BE2C (cell line): ENCODE measurements around the gene CEP83.
"Not testable (repeated sequence)": the region's sequence is repeated elsewhere in the genome, so short reads cannot be mapped to it uniquely, and the experiment has no call there.

Experiments
- DNase-seq: peaks from one replicate; pipeline ENCODE4 v3.0.0-alpha.2; 2020
- H3K27me3 ChIP-seq: fragments of 250-450 bp; sonication (Bioruptor Pico); 2 replicates; pipeline ENCODE4 v1.5.1; 2020; ENCODE audit warnings: mild to moderate bottlenecking
- H3K36me3 ChIP-seq: fragments of 250-450 bp; sonication (Bioruptor Pico); 2 replicates; pipeline ENCODE4 v1.5.1; 2020; ENCODE audit warnings: mild to moderate bottlenecking
- H3K4me1 ChIP-seq: fragments of 250-450 bp; sonication (Bioruptor Pico); 2 replicates; pipeline ENCODE4 v1.5.1; 2020
- H3K4me3 ChIP-seq: 2 replicates; pipeline ENCODE4 v1.5.1; 2011; ENCODE audit warnings: low read depth, low read length
- H3K9me3 ChIP-seq: fragments of 250-450 bp; sonication (Bioruptor Pico); 2 replicates; pipeline ENCODE4 v1.5.1; 2020
- CTCF ChIP-seq: IDR thresholded peaks from 2 replicates; pipeline ENCODE4 v1.5.1; 2012; ENCODE audit warnings: mild to moderate bottlenecking, low read depth, low read length

Gene CEP83

GRCh38 chr12:94481734-94482133 is 22.1 kb upstream of the CEP83 start:
- H3K4me3 ChIP-seq = no peak overlapping the region
- H3K9me3 ChIP-seq = no peaks in the 10 kb centered on the region
- DNase-seq = no peak
- H3K36me3 ChIP-seq = no peaks in the 10 kb centered on the region
- TF ChIP-seq CTCF = no peak
- no peaks in the 10 kb centered on the region for H3K4me1 ChIP-seq
- no peaks in the 10 kb centered on the region for H3K27me3 ChIP-seq

GRCh38 chr12:94469522-94469921 is 9.9 kb upstream of the CEP83 start:
- no peaks in the 10 kb centered on the region for H3K36me3 ChIP-seq
- TF ChIP-seq CTCF = no peak
- H3K4me3 ChIP-seq = no peak overlapping the region
- no peak for DNase-seq
- H3K4me1 ChIP-seq = no peaks in the 10 kb centered on the region
- H3K9me3 ChIP-seq = no peaks in the 10 kb centered on the region
- peaks cover 18% of the 10 kb centered on the region for H3K27me3 ChIP-seq

GRCh38 chr12:94460616-94460959 is 921 bp upstream of the CEP83 start:
- no peak for TF ChIP-seq CTCF
- DNase-seq = no peak
- Histone ChIP-seq H3K4me3 (peak overlapping the region; percentile 92), H3K36me3 (no peaks in the 10 kb centered on the region), H3K27me3 (0 out of 2 replicates have a peak, but pooled peaks cover 2% of the 10 kb centered on the region), H3K4me1 (no peaks in the 10 kb centered on the region), H3K9me3 (no peaks in the 10 kb centered on the region)

- no peak for DNase-seq
- Histone ChIP-seq H3K4me1 (no peaks in the 10 kb centered on the region), H3K36me3 (peaks cover 4% of the 10 kb centered on the region), H3K27me3 (0 out of 2 replicates have a peak, but pooled peaks cover 2% of the 10 kb centered on the region), H3K4me3 (peak overlapping the region; percentile 92), H3K9me3 (no peaks in the 10 kb centered on the region)
- TF ChIP-seq CTCF = no peak
Measured at GRCh38 chr12:94458877-94459727, 565 bp downstream of the CEP83 start.

GRCh38 chr12:94457311-94457710 is 2.4 kb downstream of the CEP83 start:
- no peak for DNase-seq
- Histone ChIP-seq H3K9me3 (no peaks in the 10 kb centered on the region), H3K27me3 (0 out of 2 replicates have a peak, but pooled peaks cover 1% of the 10 kb centered on the region), H3K4me3 (no peak overlapping the region), H3K4me1 (no peaks in the 10 kb centered on the region), H3K36me3 (peaks cover 9% of the 10 kb centered on the region)
- TF ChIP-seq CTCF = no peak

- DNase-seq, H3K36me3 ChIP-seq, H3K4me3 ChIP-seq, H3K4me1 ChIP-seq, H3K9me3 ChIP-seq, H3K27me3 ChIP-seq: not testable (repeated sequence)
Measured at GRCh38 chr12:94454318-94454717, 5.3 kb downstream of the CEP83 start.
